Measurements from ENCODE around the gene INTS1.

Gene INTS1

DNA sequence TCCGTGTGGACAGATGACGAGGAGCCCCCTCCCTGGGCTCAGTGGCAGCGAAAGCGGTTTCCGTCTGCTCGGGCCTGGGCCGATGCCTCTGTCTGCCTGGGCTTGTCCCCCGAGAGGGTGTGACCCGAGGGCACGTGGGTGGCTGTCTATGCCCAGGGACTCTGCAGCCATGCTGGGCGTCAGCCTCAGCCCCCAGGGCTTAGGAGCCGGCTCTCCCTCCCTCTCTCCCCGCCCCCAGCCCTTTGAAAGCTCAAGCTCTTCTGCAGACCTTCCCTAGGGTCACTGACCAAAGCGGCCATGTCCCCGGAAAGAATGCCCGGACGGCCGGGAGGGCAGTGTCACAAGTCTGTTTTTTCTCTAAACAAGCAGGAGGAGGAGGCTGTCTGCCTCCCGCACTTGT lies 52.0 kb downstream of the INTS1 start:
- POLR2A ChIA-PET, result no interaction called here
- TF ChIP-seq, protein P1, sequence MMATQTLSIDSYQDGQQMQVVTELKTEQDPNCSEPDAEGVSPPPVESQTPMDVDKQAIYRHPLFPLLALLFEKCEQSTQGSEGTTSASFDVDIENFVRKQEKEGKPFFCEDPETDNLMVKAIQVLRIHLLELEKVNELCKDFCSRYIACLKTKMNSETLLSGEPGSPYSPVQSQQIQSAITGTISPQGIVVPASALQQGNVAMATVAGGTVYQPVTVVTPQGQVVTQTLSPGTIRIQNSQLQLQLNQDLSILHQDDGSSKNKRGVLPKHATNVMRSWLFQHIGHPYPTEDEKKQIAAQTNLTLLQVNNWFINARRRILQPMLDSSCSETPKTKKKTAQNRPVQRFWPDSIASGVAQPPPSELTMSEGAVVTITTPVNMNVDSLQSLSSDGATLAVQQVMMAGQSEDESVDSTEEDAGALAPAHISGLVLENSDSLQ (IDR thresholded peaks at IDR 0.05), result no peak
- TF ChIP-seq FOXA1 (IDR thresholded peaks at IDR 0.05), result no peak
- TF ChIP-seq TARDBP (IDR thresholded peaks at IDR 0.05), result no peak
- no peak for TF ChIP-seq ZNF384 (IDR thresholded peaks at IDR 0.05)
- CTCF ChIA-PET, result no interaction called here
- no peak for DNase-seq (ENCODE audit: extremely low spot score)

DNA sequence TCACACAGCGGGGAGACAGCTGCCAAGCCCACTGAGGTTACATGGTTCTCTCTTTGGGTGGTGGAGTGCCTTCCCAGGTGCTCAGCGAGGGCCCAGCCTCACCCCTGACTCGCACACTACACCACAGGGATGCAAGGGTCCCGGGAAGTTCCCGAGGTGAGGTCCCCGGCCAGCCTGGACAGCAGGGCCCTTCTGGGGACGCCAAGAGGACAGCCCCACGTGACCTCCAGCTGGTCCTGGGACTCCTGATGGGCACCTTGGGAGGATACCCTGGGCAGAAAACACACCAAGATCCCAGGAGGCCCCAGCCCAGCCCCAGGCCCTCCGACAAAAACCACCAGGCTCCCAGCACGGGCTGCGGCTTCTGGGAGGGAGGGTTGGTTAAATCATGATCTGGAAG lies 53.2 kb downstream of the INTS1 start:
- TF ChIP-seq BHLHE40 (IDR thresholded peaks at IDR 0.05; ENCODE audit: borderline replicate concordance), result no peak
- TF ChIP-seq L3MBTL2 (conservative IDR thresholded peaks at IDR 0.05), result no peak
- TF ChIP-seq FOXM1 (IDR thresholded peaks at IDR 0.05; ENCODE audit: borderline replicate concordance), result no peak
- TF ChIP-seq ARNT (IDR thresholded peaks at IDR 0.05), result no peak
- no peak for TF ChIP-seq FOXA1 (IDR thresholded peaks at IDR 0.05)
- TF ChIP-seq NFRKB (IDR thresholded peaks at IDR 0.05), result no peak
- no peak for TF ChIP-seq CTBP1 (IDR thresholded peaks at IDR 0.05; ENCODE audit: borderline replicate concordance)
- TF ChIP-seq TARDBP (IDR thresholded peaks at IDR 0.05), result no peak
- no peak for TF ChIP-seq ELF4 (IDR thresholded peaks at IDR 0.05)
- no peak for TF ChIP-seq SP1 (IDR thresholded peaks at IDR 0.05)
- no peak for DNase-seq (ENCODE audit: extremely low spot score)
- ChIA-PET POLR2A (no interaction called here), CTCF (no interaction called here)

DNA sequence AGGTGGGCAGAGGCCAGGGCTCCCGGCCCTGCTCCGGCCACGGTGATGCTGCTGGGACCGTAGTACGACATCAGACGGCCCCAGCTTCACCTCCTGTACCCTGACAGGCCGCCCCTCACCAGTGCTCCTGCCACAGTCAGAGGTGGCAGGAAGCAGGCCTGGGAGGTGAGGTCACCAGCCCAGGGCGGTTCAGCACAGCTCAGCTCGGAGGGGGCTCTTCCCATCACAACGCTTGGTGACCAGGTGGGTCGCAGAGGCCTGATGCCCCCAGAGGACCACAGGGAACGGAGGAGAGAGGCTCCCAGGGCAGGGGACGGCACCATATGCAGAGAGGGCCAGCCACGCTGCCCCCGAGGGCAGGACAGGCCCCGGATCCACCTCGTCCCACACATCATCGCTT lies 53.8 kb downstream of the INTS1 start:
- ChIA-PET CTCF (no interaction called here), POLR2A (no interaction called here)
- no peak for DNase-seq (ENCODE audit: extremely low spot score)
- no peak for TF ChIP-seq FOXA1 (IDR thresholded peaks at IDR 0.05)
- no peak for TF ChIP-seq SP1 (IDR thresholded peaks at IDR 0.05)
- TF ChIP-seq ZNF384 (IDR thresholded peaks at IDR 0.05), result no peak
- no peak for TF ChIP-seq NFRKB (IDR thresholded peaks at IDR 0.05)
- no peak for TF ChIP-seq ARNT (IDR thresholded peaks at IDR 0.05)
- TF ChIP-seq, protein P1 (IDR thresholded peaks at IDR 0.05), result no peak
- TF ChIP-seq LEF1 (IDR thresholded peaks at IDR 0.05; ENCODE audit: borderline replicate concordance), result no peak
- no peak for TF ChIP-seq CTBP1 (IDR thresholded peaks at IDR 0.05; ENCODE audit: borderline replicate concordance)

DNA sequence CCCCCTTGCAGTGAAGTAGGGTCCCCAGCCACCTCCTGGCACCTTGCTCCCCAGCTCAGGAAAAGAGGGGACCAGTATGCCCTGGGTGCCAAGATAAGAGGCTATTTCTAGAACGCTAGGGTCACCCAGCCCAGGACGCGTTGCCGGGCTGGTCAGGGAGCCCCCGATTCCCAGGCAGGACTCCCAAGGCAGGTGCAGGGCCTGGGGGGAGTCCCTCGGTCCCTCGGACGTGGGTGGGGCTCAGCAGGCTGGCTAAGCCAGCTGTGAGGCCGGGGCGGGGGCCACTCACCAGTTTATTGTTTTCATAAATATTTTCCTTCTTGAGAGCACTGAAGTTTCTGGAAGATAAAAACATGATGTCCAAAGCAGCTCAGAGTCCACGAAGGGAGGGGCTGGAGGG lies 54.2 kb downstream of the INTS1 start:
- TF ChIP-seq ZNF384 (IDR thresholded peaks at IDR 0.05) (no peak), ARNT (IDR thresholded peaks at IDR 0.05) (no peak), LEF1 (IDR thresholded peaks at IDR 0.05; ENCODE audit: borderline replicate concordance) (no peak), L3MBTL2 (conservative IDR thresholded peaks at IDR 0.05) (no peak), SP1 (IDR thresholded peaks at IDR 0.05) (no peak), ELF4 (IDR thresholded peaks at IDR 0.05) (no peak)
- DNase-seq (ENCODE audit: extremely low spot score), result no peak
- ChIA-PET CTCF (no interaction called here), POLR2A (no interaction called here)

DNA sequence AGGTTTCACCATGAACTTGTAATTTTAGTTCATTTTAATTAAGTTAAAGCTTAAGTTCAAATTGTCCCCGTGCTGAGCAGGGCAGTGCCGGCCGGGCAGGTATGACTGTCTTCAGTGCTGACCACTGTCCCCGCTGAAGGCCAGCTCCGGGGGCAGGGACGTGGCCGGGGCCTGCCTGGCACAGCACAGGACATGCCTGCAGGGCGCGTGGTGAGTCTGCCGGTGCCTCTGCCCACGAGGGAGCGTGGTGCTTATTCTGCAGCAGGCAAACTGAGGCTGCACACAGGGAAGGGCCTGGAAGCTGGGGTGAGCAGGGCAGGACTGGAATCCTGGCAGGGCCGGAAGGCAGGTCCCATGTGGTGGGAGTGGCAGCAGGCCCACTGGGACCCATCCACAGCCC lies 54.7 kb downstream of the INTS1 start:
- DNase-seq (ENCODE audit: extremely low spot score), result no peak
- POLR2A ChIA-PET, result no interaction called here
- CTCF ChIA-PET, result no interaction called here
- TF ChIP-seq SUZ12 (IDR thresholded peaks at IDR 0.05), result no peak
- TF ChIP-seq SP1 (IDR thresholded peaks at IDR 0.05), result no peak
- no peak for TF ChIP-seq FOXM1 (IDR thresholded peaks at IDR 0.05; ENCODE audit: borderline replicate concordance)
- TF ChIP-seq ZNF384 (IDR thresholded peaks at IDR 0.05), result no peak
- TF ChIP-seq FOXK2 (IDR thresholded peaks at IDR 0.05), result no peak
- TF ChIP-seq BHLHE40 (IDR thresholded peaks at IDR 0.05; ENCODE audit: borderline replicate concordance), result no peak
- no peak for TF ChIP-seq FOXA1 (IDR thresholded peaks at IDR 0.05)
- TF ChIP-seq, protein P1 (IDR thresholded peaks at IDR 0.05), result no peak
- TF ChIP-seq ARNT (IDR thresholded peaks at IDR 0.05), result no peak
- TF ChIP-seq TARDBP (IDR thresholded peaks at IDR 0.05), result no peak
- TF ChIP-seq L3MBTL2 (conservative IDR thresholded peaks at IDR 0.05), result no peak
- TF ChIP-seq LEF1 (IDR thresholded peaks at IDR 0.05; ENCODE audit: borderline replicate concordance), result no peak
- no peak for TF ChIP-seq HDGF (IDR thresholded peaks at IDR 0.05; ENCODE audit: borderline replicate concordance)
- no peak for TF ChIP-seq CTBP1 (IDR thresholded peaks at IDR 0.05; ENCODE audit: borderline replicate concordance)

DNA sequence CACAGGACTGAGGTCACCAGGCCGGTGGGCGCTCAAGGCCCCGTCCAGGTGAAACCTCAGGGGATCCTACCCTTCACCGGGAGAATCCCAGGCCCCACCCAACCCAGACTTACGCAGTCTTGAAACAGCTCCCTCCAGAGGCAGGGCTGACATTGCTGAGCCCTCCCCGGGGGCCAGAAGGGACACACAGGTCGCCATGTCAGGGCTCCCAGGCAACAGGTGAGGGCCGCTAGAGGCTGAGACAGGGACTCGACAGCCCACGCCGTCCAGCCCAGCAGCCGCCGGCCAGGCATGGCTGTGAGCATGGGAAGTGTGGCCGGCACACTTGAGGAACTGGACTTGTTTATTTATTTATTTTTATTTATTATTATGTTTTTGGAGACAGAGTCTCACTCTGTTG lies 55.2 kb downstream of the INTS1 start:
- no peak for DNase-seq (ENCODE audit: extremely low spot score)
- POLR2A ChIA-PET, result interaction anchor here (1.2 kb wide), 1 partner anchor 10 kb away, joined by 3 read pairs; the partner anchor contains the start of gene MICALL2
- CTCF ChIA-PET, result no interaction called here
- TF ChIP-seq FOXM1 (IDR thresholded peaks at IDR 0.05; ENCODE audit: borderline replicate concordance) (no peak), TARDBP (IDR thresholded peaks at IDR 0.05) (no peak), NFRKB (IDR thresholded peaks at IDR 0.05) (no peak), LEF1 (IDR thresholded peaks at IDR 0.05; ENCODE audit: borderline replicate concordance) (no peak), SP1 (IDR thresholded peaks at IDR 0.05) (no peak), L3MBTL2 (conservative IDR thresholded peaks at IDR 0.05) (no peak), FOXA1 (IDR thresholded peaks at IDR 0.05) (no peak), BHLHE40 (IDR thresholded peaks at IDR 0.05; ENCODE audit: borderline replicate concordance) (no peak), ARNT (IDR thresholded peaks at IDR 0.05) (no peak)
- TF ChIP-seq, protein P1 (IDR thresholded peaks at IDR 0.05), result no peak
